RWPE2 (cell line): ENCODE measurements around the gene EHMT2.
"Not testable (repeated sequence)": the region's sequence is repeated elsewhere in the genome, so short reads cannot be mapped to it uniquely, and the experiment has no call there.

Experiments
- ATAC-seq: fragments of 200-7000 bp; cut with Tn5 transposase; 3 replicates; pipeline ENCODE4 v1.9.1; 2021; ENCODE audit warnings: low read depth
- DNase-seq: peaks from one replicate; pipeline ENCODE4 v3.0.0-alpha.2; 2020; ENCODE audit warnings: low spot score
- H3K27ac ChIP-seq: fragments of 450-650 bp; 2 replicates; pipeline ENCODE4 v1.5.1; 2017; ENCODE audit warnings: mild to moderate bottlenecking; ENCODE audit not compliant: poor library complexity, severe bottlenecking
- H3K27me3 ChIP-seq: fragments of 250-450 bp; sonication (Bioruptor Pico); 2 replicates; pipeline ENCODE4 v1.5.1; 2021; ENCODE audit warnings: mild to moderate bottlenecking, moderate library complexity; ENCODE audit not compliant: insufficient read depth, poor library complexity, severe bottlenecking
- H3K36me3 ChIP-seq: fragments of 250-450 bp; sonication (Bioruptor Pico); 2 replicates; pipeline ENCODE4 v1.5.1; 2020; ENCODE audit warnings: low read depth, mild to moderate bottlenecking, moderate library complexity
- H3K4me1 ChIP-seq: fragments of 250-450 bp; sonication (Bioruptor Pico); 2 replicates; pipeline ENCODE4 v1.5.1; 2021; ENCODE audit warnings: mild to moderate bottlenecking, moderate library complexity; ENCODE audit not compliant: insufficient read depth, poor library complexity, severe bottlenecking
- H3K4me3 ChIP-seq: fragments of 250-450 bp; sonication (Bioruptor Pico); 2 replicates; pipeline ENCODE4 v1.5.1; 2021; ENCODE audit warnings: mild to moderate bottlenecking, moderate library complexity; ENCODE audit not compliant: severe bottlenecking
- H3K9me3 ChIP-seq: fragments of 250-450 bp; sonication (Bioruptor Pico); 2 replicates; pipeline ENCODE4 v1.5.1; 2021; ENCODE audit warnings: mild to moderate bottlenecking, moderate library complexity; ENCODE audit not compliant: severe bottlenecking
- TF ChIP-seq, protein P1 (sequence below): fragments of 450-650 bp; IDR thresholded peaks from one replicate; pipeline ENCODE4 v1.5.1; 2017; ENCODE audit warnings: mild to moderate bottlenecking, moderate library complexity; ENCODE audit not compliant: poor library complexity, severe bottlenecking

Gene EHMT2

DNA sequence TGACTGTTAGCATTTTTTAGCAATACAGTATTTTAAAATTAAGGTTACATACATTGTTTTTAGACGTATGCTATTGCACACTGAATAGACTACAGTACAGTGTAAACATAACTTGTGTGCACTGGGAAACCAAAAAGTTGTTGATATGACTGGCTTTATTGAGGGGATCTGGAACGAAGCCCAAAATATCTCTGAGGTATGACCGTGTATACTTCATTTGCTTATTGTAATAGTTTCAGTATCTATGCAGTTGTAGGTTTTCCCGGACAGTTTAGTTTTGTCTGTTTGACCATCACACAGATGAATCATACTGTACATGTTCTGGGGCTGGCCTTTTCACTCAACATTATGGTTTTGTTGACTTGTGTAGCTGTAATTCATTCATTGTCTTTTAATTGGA, 11.3 kb upstream of the EHMT2 start:
- TF ChIP-seq, protein P1, sequence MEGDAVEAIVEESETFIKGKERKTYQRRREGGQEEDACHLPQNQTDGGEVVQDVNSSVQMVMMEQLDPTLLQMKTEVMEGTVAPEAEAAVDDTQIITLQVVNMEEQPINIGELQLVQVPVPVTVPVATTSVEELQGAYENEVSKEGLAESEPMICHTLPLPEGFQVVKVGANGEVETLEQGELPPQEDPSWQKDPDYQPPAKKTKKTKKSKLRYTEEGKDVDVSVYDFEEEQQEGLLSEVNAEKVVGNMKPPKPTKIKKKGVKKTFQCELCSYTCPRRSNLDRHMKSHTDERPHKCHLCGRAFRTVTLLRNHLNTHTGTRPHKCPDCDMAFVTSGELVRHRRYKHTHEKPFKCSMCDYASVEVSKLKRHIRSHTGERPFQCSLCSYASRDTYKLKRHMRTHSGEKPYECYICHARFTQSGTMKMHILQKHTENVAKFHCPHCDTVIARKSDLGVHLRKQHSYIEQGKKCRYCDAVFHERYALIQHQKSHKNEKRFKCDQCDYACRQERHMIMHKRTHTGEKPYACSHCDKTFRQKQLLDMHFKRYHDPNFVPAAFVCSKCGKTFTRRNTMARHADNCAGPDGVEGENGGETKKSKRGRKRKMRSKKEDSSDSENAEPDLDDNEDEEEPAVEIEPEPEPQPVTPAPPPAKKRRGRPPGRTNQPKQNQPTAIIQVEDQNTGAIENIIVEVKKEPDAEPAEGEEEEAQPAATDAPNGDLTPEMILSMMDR, result no peak
- DNase-seq (no peak), ATAC-seq (0 out of 3 replicates have a peak, but pooled peaks have one; percentile 33)
- no peaks in the 10 kb centered on the region for H3K9me3 ChIP-seq
- no peaks in the 10 kb centered on the region for H3K27me3 ChIP-seq
- H3K27ac ChIP-seq, result no peak overlapping the region
- peaks cover 16% of the 10 kb centered on the region for H3K4me1 ChIP-seq
- H3K36me3 ChIP-seq, result no peaks in the 10 kb centered on the region
- H3K4me3 ChIP-seq, result no peak overlapping the region

DNA sequence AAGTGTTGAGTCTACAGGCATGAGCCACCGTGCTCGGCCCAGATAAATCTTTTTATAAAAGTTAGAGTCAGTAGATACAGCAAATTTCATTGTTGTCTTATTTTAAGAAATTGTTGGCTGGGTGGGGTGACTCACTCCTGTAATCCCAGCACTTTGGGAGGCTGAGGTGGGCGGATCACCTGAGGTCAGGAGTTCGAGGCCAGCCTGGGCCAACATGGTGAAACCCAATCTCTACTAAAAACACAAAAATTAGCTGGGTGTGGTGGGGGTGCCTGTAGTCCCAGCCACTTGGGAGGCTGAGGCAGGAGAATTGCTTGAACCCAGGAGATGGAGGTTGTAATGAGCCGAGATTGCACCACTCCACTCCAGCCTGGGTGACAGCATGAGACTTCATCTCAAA, 10.8 kb upstream of the EHMT2 start:
- H3K27ac ChIP-seq, DNase-seq, H3K27me3 ChIP-seq, H3K36me3 ChIP-seq, H3K4me3 ChIP-seq, ATAC-seq, H3K9me3 ChIP-seq: not testable (repeated sequence)
- H3K4me1 ChIP-seq, result peaks cover 16% of the 10 kb centered on the region

DNA sequence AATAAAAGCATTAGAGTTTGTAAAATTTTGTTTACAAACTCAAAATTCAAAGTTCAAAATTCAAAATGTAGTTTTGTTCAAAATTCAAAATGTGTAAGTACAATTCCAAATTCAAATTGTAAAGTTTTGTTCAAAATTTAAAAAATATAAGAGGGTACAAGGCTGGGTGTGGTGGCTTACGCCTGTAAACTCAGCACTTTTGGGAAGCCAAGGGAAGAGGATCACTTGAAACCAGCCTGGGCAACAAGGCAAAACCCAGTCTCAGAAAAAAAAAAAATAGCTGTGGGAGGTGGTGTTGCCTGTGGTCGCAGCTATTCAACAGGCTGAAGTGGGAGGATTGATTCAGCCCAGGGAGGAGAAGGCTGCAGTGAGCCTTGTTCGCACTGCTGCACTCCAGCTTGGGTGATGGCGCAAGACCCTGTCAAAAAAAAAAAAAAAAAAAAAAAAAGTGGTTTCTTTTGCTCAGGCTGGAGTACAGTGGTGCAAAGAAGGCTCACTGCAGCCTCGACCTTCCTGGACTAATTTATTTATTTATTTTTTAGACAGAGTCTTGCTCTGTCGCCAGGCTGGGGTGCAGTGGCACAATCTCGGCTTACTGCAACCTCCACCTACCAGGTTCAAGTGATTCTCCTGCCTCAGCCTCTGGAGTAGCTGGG, 9.8 kb upstream of the EHMT2 start:
- Histone ChIP-seq H3K36me3 (no peaks in the 10 kb centered on the region), H3K4me1 (peaks cover 16% of the 10 kb centered on the region), H3K9me3 (no peaks in the 10 kb centered on the region), H3K27ac (no peak overlapping the region), H3K4me3 (no peak overlapping the region), H3K27me3 (no peaks in the 10 kb centered on the region)
- TF ChIP-seq, protein P1, result no peak
- ATAC-seq, result no peak
- DNase-seq, result no peak

DNA sequence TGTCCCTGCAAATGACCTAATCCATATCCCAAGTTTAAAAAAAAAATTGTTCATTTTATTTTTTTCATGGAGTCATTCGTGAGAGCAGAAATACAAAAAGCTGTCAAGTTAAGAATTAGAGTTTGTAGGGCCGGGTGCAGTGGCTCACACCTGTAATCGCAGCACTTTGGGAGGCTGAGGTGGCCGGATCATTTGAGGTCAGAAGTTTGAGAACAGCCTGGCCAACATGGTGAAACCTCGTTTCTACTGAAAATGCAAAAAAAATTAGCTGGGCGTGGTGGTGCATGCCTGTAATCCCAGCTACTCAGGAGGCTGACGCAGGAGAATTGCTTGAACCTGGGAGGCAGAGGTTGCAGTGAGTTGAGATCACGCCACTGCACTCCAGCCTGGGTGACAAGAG, 9.2 kb upstream of the EHMT2 start:
- H3K27ac ChIP-seq, result not testable (repeated sequence)
- peaks cover 16% of the 10 kb centered on the region for H3K4me1 ChIP-seq

DNA sequence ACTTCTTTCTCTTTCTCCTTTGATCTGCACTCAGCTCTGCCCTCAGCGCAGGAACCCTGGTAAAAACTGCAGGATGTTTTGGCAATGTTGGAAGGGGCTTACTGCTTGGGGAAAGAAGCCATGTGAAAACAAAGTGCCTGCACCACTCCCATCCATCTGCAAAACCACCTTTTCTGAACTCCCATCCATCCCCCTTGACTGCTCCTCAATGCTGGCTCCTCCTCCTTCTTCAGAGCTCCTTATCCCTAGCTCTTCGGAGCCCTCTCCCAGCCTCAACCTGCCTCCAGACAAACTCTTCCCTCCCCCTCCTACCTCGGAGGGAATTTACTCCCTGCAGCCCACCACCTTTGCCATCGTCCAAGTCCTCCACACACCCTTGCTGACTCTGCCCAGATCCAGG, 8.6 kb upstream of the EHMT2 start:
- no peak for DNase-seq
- H3K9me3 ChIP-seq, result no peaks in the 10 kb centered on the region
- TF ChIP-seq, protein P1, result no peak

More for the DNA sequence above, 9.2 kb upstream of the EHMT2 start:
- H3K36me3 ChIP-seq, H3K27me3 ChIP-seq, DNase-seq, H3K4me3 ChIP-seq, ATAC-seq, H3K9me3 ChIP-seq: not testable (repeated sequence)

DNA sequence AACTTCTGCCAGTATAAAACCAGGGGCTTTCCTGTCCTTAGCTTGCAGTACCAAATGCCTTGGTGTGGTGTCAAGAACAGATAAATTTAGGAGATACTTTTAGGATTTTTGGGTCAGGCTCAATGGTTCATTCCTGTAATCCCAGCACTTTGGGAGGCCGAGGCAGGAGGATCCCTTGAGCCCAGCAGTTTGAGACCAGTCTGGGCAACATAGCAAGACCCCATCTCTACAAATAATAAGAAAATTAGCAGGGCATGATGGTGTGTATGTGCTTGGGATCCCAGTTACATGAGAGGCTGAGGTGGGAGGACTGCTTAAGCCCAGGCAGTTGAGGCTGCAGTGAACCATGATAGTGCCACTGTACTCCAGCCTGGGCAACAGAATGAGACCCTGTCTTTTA, 7.5 kb upstream of the EHMT2 start:
- Histone ChIP-seq H3K4me1 (no peaks in the 10 kb centered on the region), H3K27ac (no peak overlapping the region), H3K27me3 (no peaks in the 10 kb centered on the region), H3K4me3 (no peak overlapping the region), H3K9me3 (no peaks in the 10 kb centered on the region), H3K36me3 (no peaks in the 10 kb centered on the region)
- ATAC-seq (no peak), DNase-seq (no peak)
- TF ChIP-seq, protein P1, result no peak

More for the DNA sequence above, 8.6 kb upstream of the EHMT2 start:
- no peak for ATAC-seq
- Histone ChIP-seq H3K36me3 (no peaks in the 10 kb centered on the region), H3K27ac (no peak overlapping the region), H3K4me3 (no peak overlapping the region), H3K27me3 (no peaks in the 10 kb centered on the region), H3K4me1 (peaks cover 10% of the 10 kb centered on the region)
